LHCN-M2 (cell line): Measurements from ENCODE around the gene AIG1. TPM values are rescaled to one million over a fixed set of nuclear protein-coding genes. Genes with fewer than 3 reads are reported as not detected.

Experiments
- DNase-seq: peaks from one replicate; pipeline ENCODE4 v3.0.0-alpha.2; 2012; ENCODE audit warnings: low read depth
- total RNA-seq: library from RNA; depleted of rRNA; stranded (reverse); fragments of >200 nt; gene quantifications from 2 replicates; pipeline ENCODE4 v1.2.3, GENCODE V29; 2014

The AIG1 gene
- total RNA-seq, 1 experiment from 2014 or later: 41.6 TPM

DNA sequence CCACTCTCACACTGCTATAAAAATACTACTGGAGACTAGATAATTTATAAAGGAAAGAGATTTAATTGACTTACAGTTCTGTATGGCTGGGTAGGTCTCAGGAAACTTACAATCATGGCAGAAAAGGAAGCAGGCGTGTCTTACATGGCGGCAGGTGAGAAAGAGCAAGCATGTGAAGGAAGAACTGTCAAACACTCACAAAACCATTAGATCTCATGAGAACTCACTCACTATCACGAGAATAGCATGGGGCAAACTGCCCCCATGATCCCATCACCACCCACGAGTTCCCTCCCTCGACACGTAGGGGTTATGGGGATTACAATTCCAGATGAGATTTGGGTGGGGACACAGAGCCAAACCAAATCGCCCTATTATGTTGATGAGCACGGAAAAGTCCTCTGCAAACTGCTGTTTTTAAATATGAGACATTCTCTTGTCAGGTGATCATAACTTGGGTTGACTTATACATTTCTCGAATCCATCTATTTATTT lies 133.5 kb downstream of the AIG1 start:
- DNase-seq: no peak

DNA sequence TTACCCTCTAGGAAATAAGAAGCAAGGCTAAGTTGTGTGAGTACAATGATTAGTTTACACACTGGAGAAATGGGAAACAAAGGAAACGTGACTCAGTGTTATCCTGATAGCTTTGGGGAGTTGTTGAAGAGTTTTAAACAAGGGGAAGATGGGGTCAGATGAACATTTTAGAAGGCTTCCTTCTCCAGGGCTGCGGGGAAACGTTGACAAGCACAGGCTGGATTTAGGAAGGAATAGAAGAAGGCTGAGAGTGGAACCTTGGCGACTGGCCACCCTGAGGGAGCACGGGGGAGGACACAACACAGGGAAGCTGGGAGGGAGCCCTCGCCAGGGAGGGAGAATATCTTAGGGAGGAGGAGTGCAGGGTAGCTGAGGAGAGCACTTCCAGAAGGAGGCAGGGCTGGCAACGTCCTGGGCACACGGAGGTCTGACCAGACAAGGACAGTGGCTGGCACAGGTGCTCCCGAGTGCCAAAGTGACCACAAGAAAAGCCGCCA lies 134.7 kb downstream of the AIG1 start:
- DNase-seq: no peak

- DNase-seq: peak; percentile 41
These were observed 136.0 kb downstream of the AIG1 start for GRCh38 chr6:143196525-143197225.

DNA sequence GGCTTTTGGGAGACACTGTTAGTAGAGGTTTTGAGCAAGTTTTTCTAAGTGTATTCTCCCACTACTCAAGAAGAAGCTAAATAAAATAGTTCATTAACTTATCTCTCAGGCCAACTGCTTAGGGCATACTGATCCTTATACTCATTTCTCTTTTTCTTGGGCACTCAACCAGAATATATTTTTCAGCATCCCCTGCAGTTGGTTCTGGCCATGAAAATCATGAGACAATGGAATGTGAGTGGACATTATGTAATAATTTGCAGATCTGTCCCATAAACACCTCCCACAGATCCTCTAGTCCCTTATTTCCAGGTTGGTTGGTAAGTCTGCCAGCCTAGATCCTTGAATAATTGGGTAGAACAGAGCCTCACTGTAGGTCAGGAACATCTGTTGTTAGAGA lies 136.7 kb downstream of the AIG1 start:
- DNase-seq: peak; percentile 7

DNA sequence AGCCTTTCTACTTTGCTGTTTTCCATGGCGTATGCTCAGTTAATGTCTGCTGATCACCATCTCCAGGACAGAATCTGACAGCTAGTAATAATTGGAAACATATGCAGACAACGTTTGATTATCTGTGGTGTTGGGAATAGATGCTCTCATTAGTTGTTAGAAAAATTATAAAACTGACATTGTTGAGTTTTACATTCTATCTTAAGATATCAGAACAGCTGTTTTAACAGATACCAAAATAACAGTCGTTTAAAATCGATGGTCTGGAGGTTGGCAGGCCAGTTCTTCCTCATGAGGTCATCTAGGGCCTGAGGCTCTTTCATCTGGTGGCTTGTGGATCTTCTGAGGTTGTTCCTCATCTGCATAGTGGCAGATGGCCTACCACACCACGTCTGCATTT lies 137.6 kb downstream of the AIG1 start:
- no peak for DNase-seq

DNA sequence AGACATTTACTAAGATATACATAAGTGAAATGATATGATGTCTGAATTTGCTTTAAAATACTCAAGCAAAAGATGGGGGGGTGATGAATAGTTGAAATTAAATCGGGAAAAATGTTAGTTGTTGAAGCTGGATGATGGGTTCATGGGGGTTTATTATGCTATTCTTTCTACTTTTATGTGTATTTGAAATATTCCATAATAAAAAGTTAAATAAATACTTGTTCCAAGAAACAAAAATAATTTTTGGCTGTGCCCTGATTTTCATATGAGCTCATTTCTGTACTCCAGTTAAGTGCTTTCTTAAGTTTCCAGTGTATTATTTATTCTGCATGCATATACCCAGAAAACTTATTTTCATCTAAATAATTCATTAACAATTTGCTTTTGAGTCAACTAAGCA lies 138.6 kb downstream of the AIG1 start:
- no peak for DNase-seq

DNA sequence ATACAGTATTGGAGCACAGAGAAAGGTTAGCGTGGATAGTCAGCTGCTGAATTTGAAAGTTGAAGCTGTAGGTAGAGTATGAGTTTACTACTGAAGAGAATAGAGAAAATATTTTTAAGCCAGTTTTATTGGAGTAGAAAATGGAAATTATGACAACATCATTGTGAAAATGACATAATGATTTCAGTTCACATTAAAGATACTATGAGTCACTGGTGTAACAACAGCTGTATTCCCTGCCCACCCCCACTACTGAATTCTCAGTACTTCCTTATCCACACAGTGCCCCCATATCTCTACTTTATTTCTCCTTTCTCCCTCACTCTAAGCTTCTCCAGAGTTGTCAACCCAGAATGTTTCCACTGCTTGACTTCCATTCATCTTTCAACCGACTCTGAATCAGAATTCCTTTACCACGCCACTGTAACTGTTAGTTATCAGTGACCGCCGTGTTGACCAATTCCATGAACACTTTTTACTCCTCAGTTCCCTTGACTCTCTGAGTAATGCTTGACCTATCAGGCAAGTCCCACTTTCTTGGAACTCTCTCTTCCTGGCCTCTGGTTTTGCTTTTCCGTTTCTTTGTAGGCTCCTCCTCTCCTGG lies 139.6 kb downstream of the AIG1 start:
- DNase-seq: peak; percentile 41

GRCh38 chr6:143204045-143204444 lies 143.4 kb downstream of the AIG1 start:
- no peak for DNase-seq

DNA sequence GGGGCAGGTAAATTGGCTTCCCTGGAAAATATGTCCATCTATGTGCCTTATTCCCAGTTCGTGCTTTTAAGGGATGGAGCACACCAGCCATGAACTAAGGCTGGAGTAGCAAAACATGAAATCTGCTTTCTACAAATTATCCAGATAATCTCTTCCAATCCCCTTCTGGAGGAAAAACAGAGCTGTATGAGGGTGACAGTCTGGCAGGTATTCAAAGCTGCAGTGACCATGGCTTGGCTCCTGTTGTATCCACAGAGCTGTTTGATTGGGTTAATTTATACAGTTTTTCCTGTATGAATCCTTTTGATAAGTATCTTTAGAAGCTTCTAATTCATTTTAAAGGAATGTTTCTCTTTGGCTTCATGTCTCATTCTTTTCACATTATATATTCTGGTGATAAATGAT lies 144.4 kb downstream of the AIG1 start:
- DNase-seq: no peak

DNA sequence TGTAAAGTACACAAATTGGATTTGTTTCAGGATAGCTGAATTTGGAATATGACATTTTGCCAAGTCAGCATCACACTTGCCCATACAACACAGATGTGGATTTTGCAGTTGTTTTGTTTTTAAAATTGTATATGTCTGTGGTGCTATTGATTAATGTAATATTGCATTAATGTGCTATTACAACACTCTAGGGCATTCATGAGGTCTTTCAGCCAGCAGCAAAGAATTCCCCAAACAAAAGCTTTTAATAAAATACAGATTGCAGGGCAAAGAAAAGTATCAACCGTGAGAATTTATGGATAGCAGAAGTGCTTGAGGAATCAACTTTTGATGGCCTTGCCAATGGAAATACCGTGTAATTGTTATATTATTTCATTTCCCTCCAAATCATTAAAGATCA lies 144.9 kb downstream of the AIG1 start:
- DNase-seq: no peak

DNA sequence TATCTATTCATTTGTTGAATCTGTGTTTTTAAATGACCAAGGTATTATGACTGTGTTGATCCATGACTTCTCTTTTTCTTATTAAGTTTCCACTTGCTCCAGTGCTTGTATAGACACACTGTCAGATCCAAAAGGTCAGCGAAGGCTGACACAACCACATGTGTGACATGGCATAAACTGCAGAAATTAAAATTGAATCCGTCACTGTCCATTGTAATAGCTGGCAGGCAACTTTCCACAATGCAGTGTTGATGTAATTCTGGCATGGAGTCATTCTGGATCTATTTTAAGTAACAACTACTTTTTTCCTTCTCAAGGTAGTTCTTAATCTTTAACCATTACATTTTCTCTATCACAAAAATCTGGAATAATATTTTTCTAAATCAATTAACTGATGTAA lies 145.3 kb downstream of the AIG1 start:
- no peak for DNase-seq

GRCh38 chr6:143206550-143206949 lies 145.9 kb downstream of the AIG1 start:
- no peak for DNase-seq

- no peak for DNase-seq
These were observed 149.7 kb downstream of the AIG1 start for GRCh38 chr6:143210420-143210819.

GRCh38 chr6:143213859-143214376 lies 153.2 kb downstream of the AIG1 start:
- DNase-seq: no peak

DNA sequence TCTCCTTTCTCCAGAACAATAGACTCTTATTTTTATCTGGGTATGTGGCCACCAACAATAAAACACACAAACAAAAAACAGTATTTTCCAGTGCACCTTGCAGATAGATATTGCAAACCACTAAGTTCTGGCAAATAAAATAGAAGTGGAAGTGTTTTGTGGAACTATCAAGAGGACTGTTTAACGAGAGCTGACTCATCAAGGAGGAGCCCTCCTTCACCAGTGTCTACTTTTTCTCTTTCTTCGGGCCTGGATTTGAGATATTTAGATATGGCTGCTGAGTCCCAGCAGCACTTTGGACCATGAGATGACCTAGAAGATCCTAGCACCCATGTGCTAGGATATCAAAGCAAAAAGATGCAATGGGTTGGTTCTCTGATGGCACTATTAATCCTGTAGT lies 154.7 kb downstream of the AIG1 start:
- no peak for DNase-seq

- peak; percentile 24 for DNase-seq
These were observed 155.1 kb downstream of the AIG1 start for GRCh38 chr6:143215771-143216170.

DNA sequence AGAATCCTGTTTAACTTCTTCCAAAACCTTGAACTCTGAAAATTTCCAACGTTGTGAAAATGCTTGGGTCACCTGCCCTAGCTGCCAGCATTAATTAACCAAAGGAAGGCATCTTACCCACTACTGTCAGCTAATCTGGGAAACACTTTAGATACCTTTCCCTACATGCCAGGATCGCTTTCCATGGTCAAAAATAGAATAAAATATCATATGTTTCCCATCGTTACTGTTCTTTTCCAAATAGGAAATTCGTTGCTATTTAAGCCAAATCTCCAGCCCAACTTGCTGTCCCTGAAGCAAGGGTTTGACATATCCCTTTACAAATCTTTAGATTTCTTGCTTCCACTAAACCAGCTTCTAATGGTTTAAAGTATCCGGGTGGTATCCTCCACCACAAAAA lies 157.5 kb downstream of the AIG1 start:
- no peak for DNase-seq

- no peak for DNase-seq
These were observed 161.0 kb downstream of the AIG1 start for GRCh38 chr6:143221698-143222097.

- no peak for DNase-seq
These were observed 161.6 kb downstream of the AIG1 start for GRCh38 chr6:143222310-143222709.

DNA sequence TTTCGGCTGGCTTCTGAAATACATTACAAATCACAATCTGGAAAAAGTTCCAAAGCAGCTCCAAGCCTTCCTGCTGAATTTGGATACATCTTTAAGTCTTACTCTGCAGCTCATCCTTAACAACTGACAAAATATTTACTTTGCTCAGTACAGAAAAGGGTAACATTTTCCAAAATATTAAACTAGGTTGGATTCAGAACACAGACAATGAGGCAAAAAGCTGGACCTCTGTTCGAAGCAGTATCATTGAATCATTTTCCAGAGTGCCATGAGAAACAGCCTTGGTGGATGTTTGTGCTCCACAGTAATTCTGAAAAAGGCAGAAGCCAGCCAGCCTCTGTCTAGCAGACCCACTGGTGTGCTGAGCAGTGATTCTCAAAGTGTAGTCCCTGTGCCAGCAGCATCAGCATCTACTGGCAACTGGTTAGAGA lies 162.1 kb downstream of the AIG1 start:
- no peak for DNase-seq

DNA sequence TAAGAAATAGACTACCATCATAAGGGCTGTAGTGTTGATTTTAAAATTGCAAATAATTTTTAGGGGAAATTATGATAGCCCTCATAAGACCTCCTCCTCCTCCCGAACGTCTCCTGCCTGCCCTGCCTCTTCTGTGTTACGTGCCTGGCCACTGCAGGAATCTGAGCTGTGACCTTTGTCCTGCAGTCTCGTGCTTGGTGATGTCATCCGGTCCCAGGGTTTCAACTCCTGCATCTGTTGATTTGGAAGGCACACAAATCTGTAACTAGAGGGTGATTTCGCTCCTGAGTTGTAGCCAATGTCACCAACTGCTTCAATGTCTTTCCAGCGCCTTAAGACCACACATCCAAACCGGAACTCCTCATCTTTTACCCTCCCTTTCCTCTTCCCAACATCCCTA lies 163.2 kb downstream of the AIG1 start:
- DNase-seq: peak; percentile 35

- peak; percentile 59 for DNase-seq
These were observed 163.8 kb downstream of the AIG1 start for GRCh38 chr6:143224516-143224915.

DNA sequence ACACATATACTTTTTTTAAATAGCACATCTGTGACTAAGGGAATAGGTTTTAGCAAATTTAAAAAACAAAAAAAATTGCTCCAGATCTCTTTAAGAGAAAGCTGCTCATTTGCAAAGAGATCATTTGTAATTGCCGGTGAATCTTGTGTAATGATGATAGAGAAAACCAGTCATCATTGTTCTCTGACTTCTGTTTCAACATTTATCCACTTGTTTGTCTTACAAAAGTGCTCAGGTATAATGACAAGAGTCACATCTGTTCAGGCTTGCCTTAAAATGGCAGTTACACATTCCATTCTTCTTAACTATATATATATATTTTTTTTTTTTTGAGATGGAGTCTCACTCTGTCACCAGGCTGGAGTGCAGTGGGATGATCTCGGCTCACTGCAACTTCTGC lies 165.2 kb downstream of the AIG1 start:
- no peak for DNase-seq
